Colonic mucosa (tissue), 4 donors: ENCODE data around the gene C1QL1. TPM values are rescaled to one million over a fixed set of nuclear protein-coding genes. Genes with fewer than 3 reads are reported as not detected.

ENCODE experiments used
- DNase-seq: peaks from one replicate; pipeline ENCODE4 v3.0.0-alpha.2; 2020
- H3K27ac ChIP-seq: fragments of 200-600 bp; one replicate; pipeline ENCODE4 v1.8.0; 2021
- H3K27me3 ChIP-seq: fragments of 200-600 bp; one replicate; pipeline ENCODE4 v1.8.0; 2021
- H3K36me3 ChIP-seq: fragments of 200-600 bp; one replicate; pipeline ENCODE4 v1.8.0; 2021
- H3K4me1 ChIP-seq: fragments of 200-600 bp; one replicate; pipeline ENCODE4 v1.8.0; 2021; ENCODE audit warnings: mild to moderate bottlenecking
- H3K4me3 ChIP-seq: fragments of 200-600 bp; one replicate; pipeline ENCODE4 v1.8.0; 2021
- H3K9ac ChIP-seq, 2 donors: one replicate each; pipeline ENCODE4 v1.7.0; 2013; ENCODE audit warnings: control low read depth in 2 of 2, low read depth in 2 of 2, low read length in 2 of 2
- H3K9me3 ChIP-seq: fragments of 200-600 bp; one replicate; pipeline ENCODE4 v1.8.0; 2021
- intact Hi-C: fragments of 100-400 bp; cut with DNase I; formaldehyde crosslinking; loops from one replicate; pipeline ENCODE4 v1.14.1; 2022
- total RNA-seq, 2 donors: library from RNA; stranded (reverse); fragmentation: NEBNext Ultra II Directional in 1 of 2; extraction: Animal tissue kit (Norgen Biotek cat#: 25700) in 1 of 2; gene quantifications; one replicate each; pipeline ENCODE4 v1.2.1, GENCODE V29; 2021
- TF ChIP-seq, protein P1 (sequence below): fragments of 200-600 bp; IDR thresholded peaks from one replicate; pipeline ENCODE4 v1.8.0; 2022; ENCODE audit warnings: antibody characterized with exemption, mild to moderate bottlenecking
- donor health status: healthy.
- donor health status: DM: no; HTN: no; CAD: no.
- donor health status: DM: no; HTN: no; CAD: no.

The C1QL1 gene
- total RNA-seq, result 1 to 10 TPM; 1.2 to 1.9 TPM

DNA sequence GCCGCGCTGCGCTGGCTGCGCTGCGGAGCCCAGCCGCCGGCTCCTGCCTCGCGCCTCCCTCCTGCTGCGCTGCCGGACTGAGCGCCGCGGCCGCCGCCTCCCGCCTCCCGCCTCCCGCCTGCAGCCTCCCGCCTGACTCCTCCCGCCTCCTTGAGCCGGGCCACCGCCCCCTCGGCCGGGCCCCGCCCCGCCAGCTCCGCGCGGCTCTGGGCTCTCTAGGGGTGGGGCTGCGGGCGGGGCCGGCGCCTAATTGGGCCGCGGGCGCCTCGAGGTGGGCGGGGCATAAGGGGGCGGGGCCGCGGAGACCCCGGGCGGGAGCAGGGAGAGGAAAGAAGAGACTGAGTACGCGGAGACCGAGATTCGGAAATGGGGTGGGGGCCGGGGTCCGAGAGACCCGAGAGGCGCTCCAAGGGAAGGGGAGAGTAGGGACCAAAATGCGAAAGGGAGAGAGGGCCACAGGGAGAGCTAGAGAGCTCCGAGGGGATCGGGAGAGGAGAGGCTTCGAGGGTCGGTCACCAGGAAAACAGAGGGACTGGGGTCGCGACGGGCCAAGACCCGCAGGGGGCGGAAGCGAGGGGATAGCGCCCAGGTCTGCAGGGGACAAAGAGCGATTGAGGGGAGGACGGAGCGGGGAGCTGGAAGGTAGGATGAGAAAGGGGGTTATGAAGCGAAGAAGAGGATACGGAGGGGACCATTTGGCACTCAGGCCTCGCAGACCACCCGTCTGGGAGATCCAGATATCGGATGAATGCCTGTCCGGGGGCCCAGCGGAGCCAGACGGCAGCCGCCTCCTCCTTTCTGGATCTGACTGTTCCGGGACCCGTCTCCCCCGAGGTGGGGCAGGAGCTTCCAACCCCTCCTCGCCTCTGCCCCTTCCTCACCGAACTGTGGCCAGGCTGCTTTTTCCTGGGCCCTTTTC, at the start of gene C1QL1:
TSS of gene C1QL1 (minus strand) at position 79 of the 919 bp plus-strand sequence. CDS start 255 bp downstream, outside the sequence.
- Histone ChIP-seq H3K27ac (no peak within 1 kb of the TSS), H3K36me3 (no peaks in the 10 kb centered on the region), H3K27me3 (peaks cover 60% of the 10 kb centered on the region), H3K9me3 (no peaks in the 10 kb centered on the region), H3K4me1 (no peaks in the 10 kb centered on the region), H3K9ac (peak within 1 kb of the TSS in 1 of 2 donors; percentile 13), H3K4me3 (peak within 1 kb of the TSS; percentile 39)
- intact Hi-C loops, result no loop called here
- TF ChIP-seq, protein P1, sequence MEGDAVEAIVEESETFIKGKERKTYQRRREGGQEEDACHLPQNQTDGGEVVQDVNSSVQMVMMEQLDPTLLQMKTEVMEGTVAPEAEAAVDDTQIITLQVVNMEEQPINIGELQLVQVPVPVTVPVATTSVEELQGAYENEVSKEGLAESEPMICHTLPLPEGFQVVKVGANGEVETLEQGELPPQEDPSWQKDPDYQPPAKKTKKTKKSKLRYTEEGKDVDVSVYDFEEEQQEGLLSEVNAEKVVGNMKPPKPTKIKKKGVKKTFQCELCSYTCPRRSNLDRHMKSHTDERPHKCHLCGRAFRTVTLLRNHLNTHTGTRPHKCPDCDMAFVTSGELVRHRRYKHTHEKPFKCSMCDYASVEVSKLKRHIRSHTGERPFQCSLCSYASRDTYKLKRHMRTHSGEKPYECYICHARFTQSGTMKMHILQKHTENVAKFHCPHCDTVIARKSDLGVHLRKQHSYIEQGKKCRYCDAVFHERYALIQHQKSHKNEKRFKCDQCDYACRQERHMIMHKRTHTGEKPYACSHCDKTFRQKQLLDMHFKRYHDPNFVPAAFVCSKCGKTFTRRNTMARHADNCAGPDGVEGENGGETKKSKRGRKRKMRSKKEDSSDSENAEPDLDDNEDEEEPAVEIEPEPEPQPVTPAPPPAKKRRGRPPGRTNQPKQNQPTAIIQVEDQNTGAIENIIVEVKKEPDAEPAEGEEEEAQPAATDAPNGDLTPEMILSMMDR, result no peak
- peak; percentile 92 for DNase-seq

DNA sequence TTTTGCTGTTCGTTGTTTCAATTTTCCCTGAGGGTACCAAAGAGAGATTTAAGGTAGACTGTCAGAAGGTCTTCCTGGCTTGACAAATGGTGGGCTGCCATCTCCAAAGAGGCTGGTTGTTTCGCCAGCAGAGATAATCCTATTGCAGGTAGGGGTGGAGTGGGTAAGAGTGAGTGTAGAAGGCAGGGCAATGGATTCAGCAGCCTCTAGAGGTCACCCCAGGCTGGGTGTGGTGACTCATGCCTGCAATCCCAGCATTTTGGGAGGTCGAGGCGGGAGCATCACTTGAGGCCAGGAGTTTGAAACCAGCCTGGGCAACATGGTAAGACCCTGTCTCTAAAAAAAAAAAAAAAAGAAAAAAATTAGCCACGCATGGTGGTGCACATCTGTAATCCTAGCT, 48.7 kb upstream of the C1QL1 start:
- Histone ChIP-seq H3K9ac (no peak overlapping the region), H3K27ac (no peak overlapping the region), H3K9me3 (no peaks in the 10 kb centered on the region), H3K4me1 (peaks cover 3% of the 10 kb centered on the region), H3K36me3 (no peaks in the 10 kb centered on the region), H3K27me3 (no peaks in the 10 kb centered on the region), H3K4me3 (no peak overlapping the region)
- TF ChIP-seq, protein P1, result no peak
- DNase-seq, result no peak
- intact Hi-C loops, result no loop called here

DNA sequence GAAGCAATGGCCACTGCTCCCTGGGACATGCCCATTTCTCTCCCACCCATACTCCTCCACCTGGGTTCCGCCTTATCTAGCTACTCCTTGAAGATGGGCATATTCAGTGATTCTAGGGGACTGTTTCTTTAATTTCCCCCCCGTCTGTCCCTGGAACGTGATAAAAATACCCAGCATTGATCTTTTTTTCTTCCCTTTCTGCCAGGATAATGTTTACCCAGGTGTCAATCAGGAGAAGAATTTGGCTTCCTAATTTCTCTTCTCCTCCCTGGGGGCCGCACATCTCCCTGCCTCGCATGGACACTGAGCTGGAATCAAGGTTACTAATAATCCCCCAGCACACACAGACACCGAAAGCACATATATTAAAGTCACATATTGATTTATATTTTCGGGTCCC, 48.1 kb upstream of the C1QL1 start:
- Histone ChIP-seq H3K9ac (no peak overlapping the region), H3K9me3 (no peaks in the 10 kb centered on the region), H3K4me1 (peaks cover 3% of the 10 kb centered on the region), H3K4me3 (no peak overlapping the region), H3K36me3 (no peaks in the 10 kb centered on the region), H3K27me3 (no peaks in the 10 kb centered on the region), H3K27ac (no peak overlapping the region)
- no peak for DNase-seq
- intact Hi-C loops, result no loop called here
- TF ChIP-seq, protein P1, result no peak

DNA sequence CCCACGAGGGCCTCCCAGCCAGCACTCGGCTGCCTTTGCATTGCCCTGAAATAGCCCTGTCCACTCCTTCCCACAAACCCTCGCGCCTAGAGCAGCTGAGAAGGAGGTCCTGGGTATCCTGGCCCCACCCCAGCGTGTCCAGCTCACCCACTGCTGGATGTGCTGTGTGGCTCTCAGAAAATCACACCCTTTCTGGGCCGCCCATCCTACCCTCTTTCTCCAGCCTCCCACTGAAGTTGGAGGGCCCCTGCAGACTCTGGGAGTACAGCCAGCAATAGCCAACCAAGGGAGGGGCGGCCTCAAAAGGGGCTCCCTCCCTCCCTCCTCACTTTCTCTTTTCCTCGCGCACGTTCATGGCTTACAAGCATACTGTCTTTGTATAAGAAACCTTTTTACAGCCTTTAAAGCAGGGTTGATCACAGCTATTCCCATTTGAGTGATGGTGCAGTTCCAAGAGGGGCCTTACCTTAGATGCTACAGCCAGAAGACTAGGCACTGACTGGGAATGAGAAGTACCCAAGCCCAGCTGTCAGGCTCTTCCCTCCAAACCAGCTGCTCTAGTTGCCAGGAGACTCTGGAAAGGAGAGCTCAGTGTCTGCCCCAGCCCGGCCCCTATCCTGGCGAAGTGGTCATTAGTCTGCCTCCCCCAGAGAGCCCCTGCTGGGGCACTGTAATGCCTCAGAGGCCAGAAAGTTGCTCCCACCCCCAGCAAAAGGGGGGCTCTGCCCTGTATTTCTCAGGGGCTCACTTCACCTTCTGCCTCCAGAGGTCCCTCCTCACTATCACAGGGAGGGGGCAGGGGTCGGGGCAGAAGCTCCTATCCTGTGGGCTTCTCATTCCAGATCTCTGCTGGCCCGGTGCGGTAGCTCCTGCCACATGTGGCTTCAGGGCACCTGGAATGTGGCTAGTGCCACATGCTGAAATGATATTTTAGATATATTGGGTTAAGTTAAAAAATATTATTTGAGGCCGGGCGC, 45.2 kb upstream of the C1QL1 start:
- Histone ChIP-seq H3K27ac (no peak overlapping the region), H3K4me1 (no peaks in the 10 kb centered on the region), H3K27me3 (no peaks in the 10 kb centered on the region), H3K9me3 (no peaks in the 10 kb centered on the region), H3K9ac (no peak overlapping the region), H3K36me3 (no peaks in the 10 kb centered on the region), H3K4me3 (no peak overlapping the region)
- TF ChIP-seq, protein P1, result no peak
- DNase-seq, result peak; percentile 29
- intact Hi-C loops, result no loop called here

DNA sequence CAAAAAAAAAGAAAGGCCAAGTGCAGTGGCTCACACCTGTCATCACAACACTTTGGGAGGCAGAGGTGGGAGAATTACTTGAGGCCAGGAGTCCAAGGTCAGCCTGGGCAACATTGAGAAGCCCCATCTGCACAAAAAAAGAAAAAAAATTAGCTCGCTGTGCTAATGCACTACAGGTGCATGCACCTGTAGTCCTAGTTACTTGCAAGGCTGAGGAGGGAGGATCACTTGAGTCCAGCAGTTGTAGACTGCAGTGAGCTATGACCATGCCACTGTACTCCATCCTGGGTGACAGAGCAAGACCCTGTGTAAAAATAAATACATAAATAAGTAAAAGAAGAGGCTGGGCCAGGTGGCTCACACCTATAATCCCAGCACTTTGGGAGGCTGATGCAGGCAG, 43.7 kb upstream of the C1QL1 start:
- no peak for DNase-seq
- TF ChIP-seq, protein P1, result no peak
- no peaks in the 10 kb centered on the region for H3K9me3 ChIP-seq
- H3K27me3 ChIP-seq, result no peaks in the 10 kb centered on the region
- intact Hi-C loops, result no loop called here
- H3K27ac ChIP-seq, result no peak overlapping the region
- no peaks in the 10 kb centered on the region for H3K36me3 ChIP-seq
- no peak overlapping the region for H3K4me3 ChIP-seq
- no peaks in the 10 kb centered on the region for H3K4me1 ChIP-seq
- no peak overlapping the region for H3K9ac ChIP-seq
